OCI-LY1 (cell line): ENCODE results near the gene ROCK2.

Experiments used
- CTCF ChIP-seq: fragments of 200-600 bp; sonication (generic), shearing (Covaris generic); IDR thresholded peaks from 2 replicates; pipeline ENCODE4 v1.5.1; 2017; ENCODE audit warnings: mild to moderate bottlenecking, antibody characterized with exemption, low read length, moderate library complexity, mixed read lengths
- EZH2 ChIP-seq: fragments of 200-600 bp; sonication (generic), shearing (Covaris generic); IDR thresholded peaks from 2 replicates; pipeline ENCODE4 v1.8.0; 2017; ENCODE audit warnings: borderline replicate concordance, mixed run types, mild to moderate bottlenecking, antibody characterized with exemption, low read length, moderate library complexity, mixed read lengths

GRCh38 chr2:11312770-11313471 lies 31.5 kb downstream of the ROCK2 start:
- TF ChIP-seq CTCF = no peak
- no peak for TF ChIP-seq EZH2
